ENCODE measurements around the gene PSKH1.

DNA sequence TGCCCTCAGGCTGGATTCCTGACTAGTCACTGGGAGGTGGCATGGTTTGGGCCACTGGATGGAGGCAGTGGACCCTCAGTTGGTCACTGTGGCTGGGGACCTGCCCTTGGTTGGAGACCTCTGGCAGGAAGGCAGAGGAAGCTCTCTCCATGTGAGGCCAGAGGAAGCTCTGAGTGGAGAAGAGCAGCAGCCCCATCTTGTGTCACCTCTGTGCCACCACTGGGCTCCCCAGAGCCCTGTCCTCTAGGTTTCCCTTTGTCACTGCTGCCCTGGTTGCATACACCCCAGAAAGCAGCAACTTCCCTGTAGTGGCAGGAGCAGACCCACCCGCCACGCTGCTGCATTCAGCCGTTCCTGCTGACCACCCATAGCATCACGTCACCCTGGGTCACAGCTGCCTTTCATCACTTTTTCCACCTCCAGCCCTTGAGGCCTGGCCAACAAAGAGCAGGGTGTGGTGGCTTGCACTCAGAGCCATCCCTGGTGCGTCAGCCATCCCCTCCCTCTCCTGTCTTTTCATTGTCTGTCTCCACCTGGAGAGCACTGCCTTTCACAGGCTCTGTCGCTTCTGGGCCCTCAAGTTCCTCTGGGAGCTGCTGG, 26.7 kb downstream of the PSKH1 start:
- TF ChIP-seq, protein P1, sequence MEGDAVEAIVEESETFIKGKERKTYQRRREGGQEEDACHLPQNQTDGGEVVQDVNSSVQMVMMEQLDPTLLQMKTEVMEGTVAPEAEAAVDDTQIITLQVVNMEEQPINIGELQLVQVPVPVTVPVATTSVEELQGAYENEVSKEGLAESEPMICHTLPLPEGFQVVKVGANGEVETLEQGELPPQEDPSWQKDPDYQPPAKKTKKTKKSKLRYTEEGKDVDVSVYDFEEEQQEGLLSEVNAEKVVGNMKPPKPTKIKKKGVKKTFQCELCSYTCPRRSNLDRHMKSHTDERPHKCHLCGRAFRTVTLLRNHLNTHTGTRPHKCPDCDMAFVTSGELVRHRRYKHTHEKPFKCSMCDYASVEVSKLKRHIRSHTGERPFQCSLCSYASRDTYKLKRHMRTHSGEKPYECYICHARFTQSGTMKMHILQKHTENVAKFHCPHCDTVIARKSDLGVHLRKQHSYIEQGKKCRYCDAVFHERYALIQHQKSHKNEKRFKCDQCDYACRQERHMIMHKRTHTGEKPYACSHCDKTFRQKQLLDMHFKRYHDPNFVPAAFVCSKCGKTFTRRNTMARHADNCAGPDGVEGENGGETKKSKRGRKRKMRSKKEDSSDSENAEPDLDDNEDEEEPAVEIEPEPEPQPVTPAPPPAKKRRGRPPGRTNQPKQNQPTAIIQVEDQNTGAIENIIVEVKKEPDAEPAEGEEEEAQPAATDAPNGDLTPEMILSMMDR (IDR thresholded peaks at IDR 0.05 in 8 of 11, conservative IDR thresholded peaks at IDR 0.05 in 3 of 11) = no peak
- TF ChIP-seq POLR2A (IDR thresholded peaks at IDR 0.05) (no peak), POLR2AphosphoS5 (IDR thresholded peaks at IDR 0.05) (no peak)
